ENCODE data around the gene C22orf42. TPM values are rescaled to one million over a fixed set of nuclear protein-coding genes. Genes with fewer than 3 reads are reported as not detected.
"Not testable (repeated sequence)": the region's sequence is repeated elsewhere in the genome, so short reads cannot be mapped to it uniquely, and the experiment has no call there.

The C22orf42 gene
- polyA plus RNA-seq, 3 donors: 0.28 to 0.65 (median 0.31) TPM

- intact Hi-C loops (cut with micrococcal nuclease); H3K36me3 ChIP-seq (replicated peaks in 1 of 2; ENCODE audit: control insufficient read depth in 1 of 2, insufficient read depth in 2 of 2, low read length in 2 of 2); H4K20me1 ChIP-seq (ENCODE audit: insufficient read depth, low read length); H3K27ac ChIP-seq (ENCODE audit: low read depth in 1 of 2, low read length in 2 of 2); H3K4me3 ChIP-seq (replicated peaks in 1 of 3; ENCODE audit: low read depth in 2 of 3, low read length in 3 of 3); H3K9me3 Mint-ChIP-seq; H3K27ac Mint-ChIP-seq; H3K4me1 ChIP-seq (ENCODE audit: control insufficient read depth in 1 of 2, insufficient read depth in 2 of 2, low read length in 2 of 2); H3K4me3 Mint-ChIP-seq; H3K27me3 ChIP-seq (ENCODE audit: control insufficient read depth in 2 of 2, insufficient read depth in 2 of 2, low read length in 2 of 2); H3K4me2 ChIP-seq (replicated peaks; ENCODE audit: extremely low read depth, low read length, poor library complexity, severe bottlenecking); H3K4me1 Mint-ChIP-seq; H3K79me2 ChIP-seq (ENCODE audit: insufficient read depth, low read length); H3K9me3 ChIP-seq (replicated peaks in 1 of 2; ENCODE audit: control insufficient read depth in 1 of 2, insufficient read depth in 1 of 2, low read length in 2 of 2); H3K36me3 Mint-ChIP-seq; H3K9ac ChIP-seq (ENCODE audit: insufficient read depth, low read length, poor library complexity, severe bottlenecking); H2AFZ ChIP-seq (ENCODE audit: insufficient read depth, low read depth, low read length, poor library complexity, severe bottlenecking); DNase-seq: not testable (repeated sequence)
- WGBS (ENCODE audit: insufficient coverage): 88% methylated on average over 9 of the region's 15 CpGs
- peaks cover 9 to 36% (median 12%) of the 10 kb centered on the region in 3 donors for H3K27me3 Mint-ChIP-seq (ENCODE audit: low read depth in 3 of 3)
Measured at GRCh38 chr22:32191021-32191420, 31.9 kb upstream of the C22orf42 start.

GRCh38 chr22:32185821-32186220 is 26.7 kb upstream of the C22orf42 start:
- intact Hi-C loops (cut with micrococcal nuclease): no loop called here
- H3K9ac ChIP-seq (ENCODE audit: insufficient read depth, low read length, poor library complexity, severe bottlenecking): no peak overlapping the region
- H3K4me3 Mint-ChIP-seq: no peak overlapping the region
- H3K36me3 ChIP-seq (replicated peaks in 1 of 2; ENCODE audit: control insufficient read depth in 1 of 2, insufficient read depth in 2 of 2, low read length in 2 of 2): no peaks in the 10 kb centered on the region
- no peak overlapping the region for H2AFZ ChIP-seq (ENCODE audit: insufficient read depth, low read depth, low read length, poor library complexity, severe bottlenecking)
- H3K27me3 Mint-ChIP-seq (ENCODE audit: low read depth in 3 of 3): peaks cover 2 to 24% (median 11%) of the 10 kb centered on the region in 3 donors
- H3K4me3 ChIP-seq (replicated peaks in 1 of 3; ENCODE audit: low read depth in 2 of 3, low read length in 3 of 3): no peak overlapping the region
- no peaks in the 10 kb centered on the region for H3K9me3 Mint-ChIP-seq
- H3K36me3 Mint-ChIP-seq: no peaks in the 10 kb centered on the region
- no peaks in the 10 kb centered on the region for H3K4me1 Mint-ChIP-seq
- H3K4me1 ChIP-seq (ENCODE audit: control insufficient read depth in 1 of 2, insufficient read depth in 2 of 2, low read length in 2 of 2): no peaks in the 10 kb centered on the region
- H3K4me2 ChIP-seq (replicated peaks; ENCODE audit: extremely low read depth, low read length, poor library complexity, severe bottlenecking): no peak overlapping the region
- no peaks in the 10 kb centered on the region for H4K20me1 ChIP-seq (ENCODE audit: insufficient read depth, low read length)
- no peak overlapping the region for H3K27ac ChIP-seq (ENCODE audit: low read depth in 1 of 2, low read length in 2 of 2)
- no peaks in the 10 kb centered on the region for H3K27me3 ChIP-seq (ENCODE audit: control insufficient read depth in 2 of 2, insufficient read depth in 2 of 2, low read length in 2 of 2)
- no peaks in the 10 kb centered on the region for H3K79me2 ChIP-seq (ENCODE audit: insufficient read depth, low read length)
- H3K9me3 ChIP-seq (replicated peaks in 1 of 2; ENCODE audit: control insufficient read depth in 1 of 2, insufficient read depth in 1 of 2, low read length in 2 of 2): no peaks in the 10 kb centered on the region
- no peak for DNase-seq
- 92% methylated on average over 3 of the region's 3 CpGs for WGBS (ENCODE audit: insufficient coverage)
- no peak for TF ChIP-seq CTCF (IDR thresholded peaks at IDR 0.05)
- peak overlapping the region in 1 of 7 donors; percentile 38 for H3K27ac Mint-ChIP-seq
